SK-N-SH treated with all-trans-retinoic acid at 6 μM for 48 hours (cell line): ENCODE results near the gene PLTP.

ENCODE experiments used
- ATAC-seq: fragments of 200-7000 bp; cut with Tn5 transposase; 3 replicates; pipeline ENCODE4 v1.9.1; 2020; ENCODE audit warnings: mild to moderate bottlenecking, moderate library complexity
- ARNTL ChIP-seq: fragments of 450-650 bp; formaldehyde crosslinking; IDR thresholded peaks from 2 replicates; pipeline ENCODE4 v1.5.0; 2020; ENCODE audit warnings: low read depth, mild to moderate bottlenecking, moderate library complexity, borderline replicate concordance
- BACH2 ChIP-seq: fragments of 250-450 bp; sonication (Bioruptor Pico); IDR thresholded peaks from 2 replicates; pipeline ENCODE4 v1.9.0; 2021; ENCODE audit warnings: mild to moderate bottlenecking, borderline replicate concordance
- CSDC2 ChIP-seq: fragments of 250-450 bp; sonication (Bioruptor Pico); IDR thresholded peaks from 2 replicates; pipeline ENCODE4 v1.5.0; 2020; ENCODE audit warnings: mild to moderate bottlenecking, moderate library complexity
- ESRRG ChIP-seq: fragments of 250-450 bp; sonication (Bioruptor Pico); IDR thresholded peaks from 2 replicates; pipeline ENCODE4 v1.6.1; 2021; ENCODE audit warnings: mild to moderate bottlenecking
- GLIS3 ChIP-seq: fragments of 250-450 bp; sonication (Bioruptor Pico); IDR thresholded peaks from 2 replicates; pipeline ENCODE4 v1.5.0; 2020; ENCODE audit warnings: mild to moderate bottlenecking, moderate library complexity
- ISL1 ChIP-seq: fragments of 250-450 bp; sonication (Bioruptor Pico); IDR thresholded peaks from 2 replicates; pipeline ENCODE4 v2.1.2; 2022; ENCODE audit warnings: mild to moderate bottlenecking, moderate library complexity
- OSR1 ChIP-seq: fragments of 250-450 bp; sonication (Bioruptor Pico); IDR thresholded peaks from 2 replicates; pipeline ENCODE4 v1.8.0; 2022; ENCODE audit warnings: moderate library complexity, mild to moderate bottlenecking, inconsistent platforms
- PPARA ChIP-seq: fragments of 250-450 bp; sonication (Bioruptor Pico); IDR thresholded peaks from 2 replicates; pipeline ENCODE4 v1.5.0; 2020; ENCODE audit warnings: mild to moderate bottlenecking, borderline replicate concordance
- SNAI2 ChIP-seq: fragments of 250-450 bp; sonication (Bioruptor Pico); IDR thresholded peaks from 2 replicates; pipeline ENCODE4 v1.5.0; 2020; ENCODE audit warnings: mild to moderate bottlenecking, moderate library complexity
- TCF4 ChIP-seq: fragments of 250-450 bp; sonication (Bioruptor Pico); IDR thresholded peaks from 2 replicates; pipeline ENCODE4 v1.8.0; 2021; ENCODE audit warnings: mild to moderate bottlenecking, moderate library complexity, borderline replicate concordance
- TOX ChIP-seq: fragments of 250-450 bp; sonication (Bioruptor Pico); IDR thresholded peaks from 2 replicates; pipeline ENCODE4 v1.8.0; 2021; ENCODE audit warnings: mild to moderate bottlenecking, moderate library complexity, borderline replicate concordance
- ZC3H10 ChIP-seq: fragments of 250-450 bp; sonication (Bioruptor Pico); IDR thresholded peaks from 2 replicates; pipeline ENCODE4 v1.5.1; 2021; ENCODE audit warnings: mild to moderate bottlenecking, moderate library complexity
- ZFP3 ChIP-seq: fragments of 250-450 bp; sonication (Bioruptor Pico); IDR thresholded peaks from 2 replicates; pipeline ENCODE4 v1.5.0; 2020; ENCODE audit warnings: mild to moderate bottlenecking, moderate library complexity
- ZFP30 ChIP-seq: fragments of 450-650 bp; formaldehyde crosslinking; IDR thresholded peaks from 2 replicates; pipeline ENCODE4 v1.5.0; 2022; ENCODE audit warnings: mild to moderate bottlenecking, moderate library complexity
- ZNF565 ChIP-seq: fragments of 450-650 bp; formaldehyde crosslinking; conservative IDR thresholded peaks from 2 replicates; pipeline ENCODE4 v1.5.0; 2020; ENCODE audit warnings: low read depth, mild to moderate bottlenecking, moderate library complexity
- ZNF70 ChIP-seq: fragments of 450-650 bp; formaldehyde crosslinking; IDR thresholded peaks from 2 replicates; pipeline ENCODE4 v1.5.0; 2020; ENCODE audit warnings: mild to moderate bottlenecking, moderate library complexity
- ZNF8 ChIP-seq: fragments of 450-650 bp; formaldehyde crosslinking; IDR thresholded peaks from 2 replicates; pipeline ENCODE4 v1.5.0; 2020; ENCODE audit warnings: mild to moderate bottlenecking, moderate library complexity
- TF ChIP-seq, protein P1 (sequence below): fragments of 250-450 bp; sonication (Bioruptor Pico); IDR thresholded peaks from 2 replicates; pipeline ENCODE4 v1.8.0; 2020; ENCODE audit warnings: mild to moderate bottlenecking, moderate library complexity, borderline replicate concordance
- TF ChIP-seq, protein P2 (sequence below): fragments of 250-450 bp; sonication (Bioruptor Pico); IDR thresholded peaks from 2 replicates; pipeline ENCODE4 v1.5.1; 2020; ENCODE audit warnings: low read depth, mild to moderate bottlenecking, moderate library complexity
- TF ChIP-seq, protein P3 (sequence below): fragments of 250-450 bp; sonication (Bioruptor Pico); IDR thresholded peaks from 2 replicates; pipeline ENCODE4 v1.5.1; 2021; ENCODE audit warnings: mild to moderate bottlenecking, moderate library complexity
- TF ChIP-seq, protein P4 (sequence below): fragments of 250-450 bp; sonication (Bioruptor Pico); IDR thresholded peaks from 2 replicates; pipeline ENCODE4 v1.5.0; 2020; ENCODE audit warnings: mild to moderate bottlenecking, moderate library complexity
- TF ChIP-seq, protein P5 (sequence below): fragments of 250-450 bp; sonication (Bioruptor Pico); IDR thresholded peaks from 2 replicates; pipeline ENCODE4 v1.8.0; 2021; ENCODE audit warnings: low read depth, mild to moderate bottlenecking, moderate library complexity, borderline replicate concordance

Gene PLTP

DNA sequence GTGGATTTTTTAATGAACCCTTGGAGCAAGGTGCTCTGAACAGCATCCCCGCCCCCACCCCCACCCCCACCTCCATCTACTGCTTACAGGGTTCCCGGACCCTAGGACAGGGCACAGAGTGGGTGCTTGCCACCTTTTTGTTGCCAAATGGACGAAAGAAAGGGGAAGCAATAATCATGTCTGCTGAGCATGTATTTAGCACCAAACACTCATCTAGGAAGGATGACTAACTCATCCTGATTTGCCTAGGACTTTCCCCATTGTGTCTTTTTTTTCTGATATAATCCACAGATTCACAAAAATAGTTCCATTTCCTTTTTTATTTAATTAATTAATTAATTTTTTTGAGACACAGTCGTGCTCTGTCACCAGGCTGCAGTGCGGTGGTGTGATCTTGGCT lies 1.2 kb upstream of the PLTP start:
- no peak for TF ChIP-seq CSDC2 (CRISPR knock-in tag)
- TF ChIP-seq, protein P1, sequence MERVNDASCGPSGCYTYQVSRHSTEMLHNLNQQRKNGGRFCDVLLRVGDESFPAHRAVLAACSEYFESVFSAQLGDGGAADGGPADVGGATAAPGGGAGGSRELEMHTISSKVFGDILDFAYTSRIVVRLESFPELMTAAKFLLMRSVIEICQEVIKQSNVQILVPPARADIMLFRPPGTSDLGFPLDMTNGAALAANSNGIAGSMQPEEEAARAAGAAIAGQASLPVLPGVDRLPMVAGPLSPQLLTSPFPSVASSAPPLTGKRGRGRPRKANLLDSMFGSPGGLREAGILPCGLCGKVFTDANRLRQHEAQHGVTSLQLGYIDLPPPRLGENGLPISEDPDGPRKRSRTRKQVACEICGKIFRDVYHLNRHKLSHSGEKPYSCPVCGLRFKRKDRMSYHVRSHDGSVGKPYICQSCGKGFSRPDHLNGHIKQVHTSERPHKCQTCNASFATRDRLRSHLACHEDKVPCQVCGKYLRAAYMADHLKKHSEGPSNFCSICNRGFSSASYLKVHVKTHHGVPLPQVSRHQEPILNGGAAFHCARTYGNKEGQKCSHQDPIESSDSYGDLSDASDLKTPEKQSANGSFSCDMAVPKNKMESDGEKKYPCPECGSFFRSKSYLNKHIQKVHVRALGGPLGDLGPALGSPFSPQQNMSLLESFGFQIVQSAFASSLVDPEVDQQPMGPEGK = no peak
- no peak for TF ChIP-seq ZFP30 (CRISPR knock-in tag)
- no peak for TF ChIP-seq ARNTL (CRISPR knock-in tag)
- no peak for TF ChIP-seq ZNF565 (CRISPR knock-in tag)
- TF ChIP-seq ZC3H10 (CRISPR knock-in tag) = no peak
- no peak for TF ChIP-seq TOX (CRISPR knock-in tag)
- no peak for TF ChIP-seq BACH2 (CRISPR knock-in tag)
- no peak for TF ChIP-seq OSR1 (CRISPR knock-in tag)
- no peak for TF ChIP-seq ESRRG
- no peak for TF ChIP-seq ZFP3 (CRISPR knock-in tag)
- TF ChIP-seq, protein P2, sequence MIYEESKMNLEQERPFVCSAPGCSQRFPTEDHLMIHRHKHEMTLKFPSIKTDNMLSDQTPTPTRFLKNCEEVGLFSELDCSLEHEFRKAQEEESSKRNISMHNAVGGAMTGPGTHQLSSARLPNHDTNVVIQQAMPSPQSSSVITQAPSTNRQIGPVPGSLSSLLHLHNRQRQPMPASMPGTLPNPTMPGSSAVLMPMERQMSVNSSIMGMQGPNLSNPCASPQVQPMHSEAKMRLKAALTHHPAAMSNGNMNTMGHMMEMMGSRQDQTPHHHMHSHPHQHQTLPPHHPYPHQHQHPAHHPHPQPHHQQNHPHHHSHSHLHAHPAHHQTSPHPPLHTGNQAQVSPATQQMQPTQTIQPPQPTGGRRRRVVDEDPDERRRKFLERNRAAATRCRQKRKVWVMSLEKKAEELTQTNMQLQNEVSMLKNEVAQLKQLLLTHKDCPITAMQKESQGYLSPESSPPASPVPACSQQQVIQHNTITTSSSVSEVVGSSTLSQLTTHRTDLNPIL = no peak
- TF ChIP-seq, protein P3, sequence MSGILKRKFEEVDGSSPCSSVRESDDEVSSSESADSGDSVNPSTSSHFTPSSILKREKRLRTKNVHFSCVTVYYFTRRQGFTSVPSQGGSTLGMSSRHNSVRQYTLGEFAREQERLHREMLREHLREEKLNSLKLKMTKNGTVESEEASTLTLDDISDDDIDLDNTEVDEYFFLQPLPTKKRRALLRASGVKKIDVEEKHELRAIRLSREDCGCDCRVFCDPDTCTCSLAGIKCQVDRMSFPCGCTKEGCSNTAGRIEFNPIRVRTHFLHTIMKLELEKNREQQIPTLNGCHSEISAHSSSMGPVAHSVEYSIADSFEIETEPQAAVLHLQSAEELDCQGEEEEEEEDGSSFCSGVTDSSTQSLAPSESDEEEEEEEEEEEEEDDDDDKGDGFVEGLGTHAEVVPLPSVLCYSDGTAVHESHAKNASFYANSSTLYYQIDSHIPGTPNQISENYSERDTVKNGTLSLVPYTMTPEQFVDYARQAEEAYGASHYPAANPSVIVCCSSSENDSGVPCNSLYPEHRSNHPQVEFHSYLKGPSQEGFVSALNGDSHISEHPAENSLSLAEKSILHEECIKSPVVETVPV = no peak
- TF ChIP-seq, protein P4, sequence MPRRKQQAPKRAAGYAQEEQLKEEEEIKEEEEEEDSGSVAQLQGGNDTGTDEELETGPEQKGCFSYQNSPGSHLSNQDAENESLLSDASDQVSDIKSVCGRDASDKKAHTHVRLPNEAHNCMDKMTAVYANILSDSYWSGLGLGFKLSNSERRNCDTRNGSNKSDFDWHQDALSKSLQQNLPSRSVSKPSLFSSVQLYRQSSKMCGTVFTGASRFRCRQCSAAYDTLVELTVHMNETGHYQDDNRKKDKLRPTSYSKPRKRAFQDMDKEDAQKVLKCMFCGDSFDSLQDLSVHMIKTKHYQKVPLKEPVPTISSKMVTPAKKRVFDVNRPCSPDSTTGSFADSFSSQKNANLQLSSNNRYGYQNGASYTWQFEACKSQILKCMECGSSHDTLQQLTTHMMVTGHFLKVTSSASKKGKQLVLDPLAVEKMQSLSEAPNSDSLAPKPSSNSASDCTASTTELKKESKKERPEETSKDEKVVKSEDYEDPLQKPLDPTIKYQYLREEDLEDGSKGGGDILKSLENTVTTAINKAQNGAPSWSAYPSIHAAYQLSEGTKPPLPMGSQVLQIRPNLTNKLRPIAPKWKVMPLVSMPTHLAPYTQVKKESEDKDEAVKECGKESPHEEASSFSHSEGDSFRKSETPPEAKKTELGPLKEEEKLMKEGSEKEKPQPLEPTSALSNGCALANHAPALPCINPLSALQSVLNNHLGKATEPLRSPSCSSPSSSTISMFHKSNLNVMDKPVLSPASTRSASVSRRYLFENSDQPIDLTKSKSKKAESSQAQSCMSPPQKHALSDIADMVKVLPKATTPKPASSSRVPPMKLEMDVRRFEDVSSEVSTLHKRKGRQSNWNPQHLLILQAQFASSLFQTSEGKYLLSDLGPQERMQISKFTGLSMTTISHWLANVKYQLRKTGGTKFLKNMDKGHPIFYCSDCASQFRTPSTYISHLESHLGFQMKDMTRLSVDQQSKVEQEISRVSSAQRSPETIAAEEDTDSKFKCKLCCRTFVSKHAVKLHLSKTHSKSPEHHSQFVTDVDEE = no peak
- TF ChIP-seq ISL1 (CRISPR knock-in tag) = no peak
- no peak for TF ChIP-seq ZNF70 (CRISPR knock-in tag)
- no peak for TF ChIP-seq GLIS3
- TF ChIP-seq, protein P5, sequence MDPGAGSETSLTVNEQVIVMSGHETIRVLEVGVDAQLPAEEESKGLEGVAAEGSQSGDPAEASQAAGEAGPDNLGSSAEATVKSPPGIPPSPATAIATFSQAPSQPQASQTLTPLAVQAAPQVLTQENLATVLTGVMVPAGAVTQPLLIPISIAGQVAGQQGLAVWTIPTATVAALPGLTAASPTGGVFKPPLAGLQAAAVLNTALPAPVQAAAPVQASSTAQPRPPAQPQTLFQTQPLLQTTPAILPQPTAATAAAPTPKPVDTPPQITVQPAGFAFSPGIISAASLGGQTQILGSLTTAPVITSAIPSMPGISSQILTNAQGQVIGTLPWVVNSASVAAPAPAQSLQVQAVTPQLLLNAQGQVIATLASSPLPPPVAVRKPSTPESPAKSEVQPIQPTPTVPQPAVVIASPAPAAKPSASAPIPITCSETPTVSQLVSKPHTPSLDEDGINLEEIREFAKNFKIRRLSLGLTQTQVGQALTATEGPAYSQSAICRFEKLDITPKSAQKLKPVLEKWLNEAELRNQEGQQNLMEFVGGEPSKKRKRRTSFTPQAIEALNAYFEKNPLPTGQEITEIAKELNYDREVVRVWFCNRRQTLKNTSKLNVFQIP = no peak
- ATAC-seq = no peak

DNA sequence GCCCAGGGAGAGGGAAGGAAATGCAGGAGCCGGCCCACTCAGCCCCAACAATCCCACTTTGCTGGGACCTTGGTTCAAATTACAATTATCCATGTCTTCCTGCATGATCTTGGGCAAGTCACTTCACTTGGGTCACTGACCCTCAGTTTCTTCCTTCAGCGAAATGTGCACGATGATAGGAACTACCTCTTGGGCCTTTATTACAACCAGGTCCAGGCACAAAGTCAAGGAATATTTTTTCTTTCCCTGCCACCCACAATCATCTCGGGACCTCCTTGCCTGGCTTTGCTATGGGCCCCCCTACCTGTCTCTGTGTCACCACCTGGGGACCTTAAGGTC lies 358 bp upstream of the PLTP start:
- ATAC-seq = no peak
- no peak for TF ChIP-seq ZFP30 (CRISPR knock-in tag)
- TF ChIP-seq PPARA = no peak
- TF ChIP-seq ZNF8 = no peak
- TF ChIP-seq, protein P1 = no peak
- TF ChIP-seq, protein P5 = no peak
- TF ChIP-seq BACH2 (CRISPR knock-in tag) = no peak
- TF ChIP-seq, protein P2 = no peak
- TF ChIP-seq ZNF565 (CRISPR knock-in tag) = no peak
- TF ChIP-seq TOX (CRISPR knock-in tag) = no peak
- TF ChIP-seq GLIS3 = no peak
- no peak for TF ChIP-seq ZFP3 (CRISPR knock-in tag)
- TF ChIP-seq TCF4 (CRISPR knock-in tag) = no peak
- TF ChIP-seq, protein P4 = no peak
- TF ChIP-seq SNAI2 = no peak
- no peak for TF ChIP-seq ZNF70 (CRISPR knock-in tag)
